ENCODE results near the gene SYPL2. TPM values are rescaled to one million over a fixed set of nuclear protein-coding genes. Genes with fewer than 3 reads are reported as not detected.

The SYPL2 gene
- total RNA-seq (2022; extraction: Qiagen RNA extraction; ENCODE audit: low read depth) = 0.07 to 0.23 TPM (median 0.13 TPM) in 5 replicates

DNA sequence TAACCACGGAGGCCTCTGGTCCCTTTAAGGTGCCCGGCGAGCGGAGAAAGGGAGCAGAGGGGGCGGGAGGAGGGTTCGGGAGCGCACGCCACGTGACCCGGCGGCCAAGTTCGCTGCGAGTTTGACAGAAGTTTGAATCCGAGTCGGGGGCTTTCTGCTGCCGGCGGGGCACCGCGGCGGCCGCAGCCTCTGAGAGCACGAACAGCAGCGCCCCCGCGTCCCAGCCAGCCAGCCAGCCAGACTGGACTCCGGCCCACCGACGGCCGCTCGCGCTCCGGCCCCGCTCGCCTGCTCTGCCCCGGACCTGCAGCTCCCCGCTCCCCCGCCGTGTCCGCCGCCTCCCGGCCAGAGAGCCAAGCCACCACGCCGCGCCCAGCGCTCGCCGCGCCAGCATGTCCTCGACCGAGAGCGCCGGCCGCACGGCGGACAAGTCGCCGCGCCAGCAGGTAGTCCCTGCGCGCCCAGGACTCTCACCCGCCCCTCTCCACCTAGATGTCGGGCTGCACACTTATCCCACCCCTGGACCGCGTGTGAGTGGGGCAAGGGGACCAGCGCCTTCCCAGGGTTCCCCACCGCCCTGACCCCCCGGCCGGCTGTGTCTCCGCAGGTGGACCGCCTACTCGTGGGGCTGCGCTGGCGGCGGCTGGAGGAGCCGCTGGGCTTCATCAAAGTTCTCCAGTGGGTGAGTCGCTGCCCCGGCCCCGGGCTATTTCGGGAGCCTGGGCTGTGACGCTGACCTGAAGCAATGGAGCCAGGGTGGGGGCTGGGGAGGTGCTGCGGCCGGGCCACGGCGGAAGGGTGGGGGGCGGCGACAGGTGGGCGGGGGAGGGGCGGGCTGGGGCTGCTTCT is at the start of gene SYPL2:
Gene SYPL2 (plus strand): TSS at position 95 of the 849 bp plus-strand sequence. CDS start 298 bp downstream, at position 393.

DNA sequence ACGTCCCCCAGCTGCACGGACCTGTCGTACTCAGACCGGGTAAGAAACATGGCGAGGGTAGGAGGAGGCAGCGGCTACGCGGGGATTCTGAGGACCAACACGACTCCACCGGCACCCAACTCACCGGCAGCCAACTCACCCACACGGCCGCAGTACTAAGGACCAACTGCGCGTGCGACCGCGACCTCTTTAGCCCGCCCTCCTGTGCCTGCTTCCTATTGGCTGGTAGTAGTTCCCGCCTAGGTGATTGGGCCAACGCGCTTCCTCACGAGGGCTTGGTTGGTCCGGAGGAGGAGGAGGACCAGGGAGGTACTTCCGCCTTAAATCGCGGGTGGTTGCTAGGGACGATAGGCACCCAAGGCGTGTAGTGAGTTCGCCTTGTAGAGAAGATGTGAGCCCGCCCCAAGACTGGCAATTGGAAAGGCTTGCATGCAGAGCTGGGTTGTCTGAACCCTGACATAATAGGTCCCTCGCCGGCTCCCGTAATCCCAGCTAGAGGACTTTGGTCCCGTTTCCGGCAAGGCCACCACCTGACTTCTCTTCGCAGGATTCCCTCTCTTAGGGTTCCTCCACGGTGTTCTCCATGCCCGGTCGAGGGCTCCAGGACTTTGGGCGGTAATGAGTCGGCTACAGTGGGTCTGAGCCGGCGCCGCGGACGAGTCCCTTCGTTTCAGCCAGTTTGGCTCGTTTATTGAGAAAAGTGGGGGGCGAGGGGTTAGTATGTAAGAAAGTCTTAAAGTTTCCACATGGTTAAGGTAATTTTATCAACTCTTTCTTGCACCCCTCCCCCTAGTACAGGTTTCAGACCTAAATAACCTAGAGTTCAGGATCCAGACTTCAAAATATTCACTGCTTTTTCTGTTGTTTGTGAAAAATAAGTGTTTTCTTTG is 39.8 kb upstream of the SYPL2 start, which contains the start of gene PSMA5:
Gene PSMA5 (minus strand): TSS at position 168 of the 890 bp plus-strand sequence. CDS start 118 bp downstream, at position 50.

DNA sequence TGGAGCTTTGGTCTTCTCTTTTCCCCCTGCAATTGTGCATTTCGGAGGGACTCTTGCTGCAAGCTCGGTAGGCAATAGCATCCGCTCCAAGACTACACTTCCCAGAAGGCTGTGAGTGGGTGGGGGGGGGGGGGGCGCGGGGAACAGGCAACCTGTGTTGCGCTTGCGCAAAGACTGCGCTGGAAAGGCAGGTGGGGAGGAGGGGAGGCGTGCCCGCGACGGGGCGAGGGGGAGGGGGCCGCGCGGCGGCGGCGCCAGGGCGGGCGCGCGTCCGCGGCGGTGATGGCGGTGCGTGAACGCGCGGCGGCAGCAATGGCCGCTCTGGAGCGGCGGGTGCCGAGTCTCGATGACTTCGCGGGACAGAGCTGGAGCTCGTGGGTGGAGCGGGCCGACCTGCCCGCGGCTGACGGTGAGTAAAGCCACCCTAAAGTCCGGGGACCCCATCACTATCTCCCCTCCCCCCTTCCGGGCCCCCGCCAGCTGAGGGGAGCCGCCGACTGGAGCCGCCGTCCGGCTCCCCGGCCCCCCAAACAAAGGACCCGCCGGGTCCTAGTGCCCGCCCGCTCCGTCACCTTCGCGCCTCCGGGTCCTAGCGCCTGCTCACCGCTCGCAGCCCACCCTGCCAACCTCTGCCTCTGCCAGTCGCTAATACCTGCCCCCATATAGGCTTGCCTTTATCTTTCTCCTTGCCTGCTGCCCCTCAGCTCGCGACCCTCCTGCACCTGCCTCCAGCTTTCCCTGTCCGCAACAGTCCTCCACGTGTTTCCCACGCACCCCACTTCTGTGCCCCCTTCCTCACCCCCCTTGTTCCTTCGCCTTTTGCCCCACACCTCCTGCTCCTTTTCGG is 17.5 kb downstream of the SYPL2 start, which contains the start of gene ATXN7L2:
Gene ATXN7L2 (plus strand): TSS at position 234 of the 847 bp plus-strand sequence. CDS start 49 bp downstream, at position 283.

DNA sequence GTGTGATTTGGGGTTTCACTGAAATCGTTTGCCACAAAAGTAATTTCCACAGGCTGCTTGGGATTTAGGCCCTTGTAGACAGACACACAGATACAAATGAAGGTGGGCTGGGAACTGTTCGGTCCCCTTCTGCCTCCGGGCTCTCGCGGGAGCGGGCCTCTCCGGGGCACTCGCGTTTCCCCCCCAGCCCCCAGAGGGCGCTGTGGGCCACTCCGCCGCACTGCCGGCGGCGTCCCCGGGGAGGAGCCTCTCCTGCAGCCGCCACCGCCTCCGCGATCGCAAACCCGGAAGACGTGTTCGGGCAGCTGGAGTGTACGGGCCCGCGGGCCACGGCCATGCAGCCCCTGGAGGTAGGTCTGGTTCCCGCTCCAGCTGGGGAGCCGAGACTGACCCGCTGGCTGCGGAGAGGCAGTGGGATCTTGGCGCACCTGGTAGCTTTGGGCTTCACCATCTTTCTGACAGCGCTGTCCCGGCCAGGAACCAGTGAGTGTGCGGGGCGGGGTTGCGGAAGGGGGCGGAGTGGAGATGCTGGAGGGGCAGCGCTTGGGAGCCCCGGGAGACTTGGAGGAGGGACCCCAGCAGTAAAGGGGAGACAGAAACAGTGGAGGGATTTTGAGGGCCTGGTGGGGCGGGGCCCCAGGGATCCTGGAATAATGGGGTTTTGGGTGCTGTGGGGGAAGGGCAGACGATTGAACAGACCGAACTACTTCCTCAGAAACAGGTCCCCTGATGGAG is 27.6 kb downstream of the SYPL2 start, which contains the start of gene CYB561D1:
Gene CYB561D1 (plus strand): TSS at position 290 of the 735 bp plus-strand sequence. CDS start 46 bp downstream, at position 336.

DNA sequence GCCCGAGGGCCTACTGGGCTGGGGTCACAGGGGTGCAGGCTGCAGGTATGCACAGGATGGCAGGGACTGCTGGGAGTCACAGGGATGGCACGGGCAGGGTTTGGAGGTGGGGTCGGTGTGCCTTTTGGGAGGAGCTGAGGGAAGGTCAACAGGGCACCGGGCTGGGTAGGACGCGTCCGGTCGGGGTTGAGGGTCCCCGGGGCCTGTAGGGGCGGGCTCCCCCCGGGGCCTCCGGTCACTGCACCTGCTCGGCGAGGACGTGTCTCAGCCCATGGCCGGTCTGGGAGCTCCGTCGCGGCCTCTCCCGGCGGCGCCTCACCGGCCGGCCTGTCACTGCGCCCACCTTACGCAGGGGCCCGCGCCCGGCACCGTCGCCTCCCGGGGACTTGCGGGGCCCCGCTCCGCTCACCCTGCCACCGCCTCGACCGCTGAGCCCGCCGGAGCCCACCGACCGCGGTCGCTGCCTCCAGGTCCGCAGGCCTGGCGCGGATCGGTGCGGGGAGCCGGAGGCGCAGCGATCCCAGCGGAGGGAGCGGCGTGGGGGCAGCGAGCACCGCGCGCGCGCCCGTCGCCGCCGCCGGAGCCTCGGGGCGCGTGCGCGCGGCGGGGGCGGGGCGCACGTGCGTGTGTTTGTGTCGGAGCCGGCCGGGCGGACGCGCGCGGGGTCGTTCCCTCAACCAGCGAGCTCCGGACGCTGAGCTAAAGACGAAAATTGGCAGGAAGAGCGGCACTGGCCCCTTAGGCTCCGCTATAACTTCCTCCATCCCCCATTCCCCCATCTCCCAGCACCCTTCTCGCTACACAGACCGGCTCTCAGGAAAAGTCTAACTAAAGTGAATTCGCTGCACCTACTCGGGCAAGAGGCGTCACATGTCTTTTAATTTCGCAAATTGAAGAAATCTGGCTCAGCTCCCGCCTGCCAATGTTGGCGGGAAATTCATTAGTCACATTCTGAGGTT is 43.1 kb downstream of the SYPL2 start, which contains the start of gene AMIGO1:
Gene AMIGO1 (minus strand): TSS at position 552 of the 959 bp plus-strand sequence. CDS start 815 bp downstream, outside the sequence.

Other genes with a start within 250 kb of the SYPL2 start
- gene CELSR2, start 217.0 kb upstream of the SYPL2 start, total RNA-seq (2022; extraction: Qiagen RNA extraction; ENCODE audit: low read depth) = 3.8 to 6.4 TPM (median 5.5 TPM) in 5 replicates
- 21.3 to 26.8 TPM (median 24.2 TPM) in 5 replicates for gene PSRC1, start 183.4 kb upstream of the SYPL2 start, total RNA-seq (2022; extraction: Qiagen RNA extraction; ENCODE audit: low read depth)
- not detected in 5 replicates for gene MYBPHL, start 159.5 kb upstream of the SYPL2 start, total RNA-seq (2022; extraction: Qiagen RNA extraction; ENCODE audit: low read depth)
- gene SORT1, start 68.6 kb upstream of the SYPL2 start, total RNA-seq (2022; extraction: Qiagen RNA extraction; ENCODE audit: low read depth) = 3.4 to 5.0 TPM (median 3.7 TPM) in 5 replicates
- 109 to 121 TPM (median 116 TPM) in 5 replicates for gene PSMA5, start 40.1 kb upstream of the SYPL2 start, total RNA-seq (2022; extraction: Qiagen RNA extraction; ENCODE audit: low read depth)
- gene ATXN7L2, start 17.4 kb downstream of the SYPL2 start, total RNA-seq (2022; extraction: Qiagen RNA extraction; ENCODE audit: low read depth) = 1.7 to 2.8 TPM (median 2.6 TPM) in 5 replicates
- gene CYB561D1, start 27.5 kb downstream of the SYPL2 start, total RNA-seq (2022; extraction: Qiagen RNA extraction; ENCODE audit: low read depth) = 3.2 to 5.0 TPM (median 4.0 TPM) in 5 replicates
- gene AMIGO1, start 43.2 kb downstream of the SYPL2 start, total RNA-seq (2022; extraction: Qiagen RNA extraction; ENCODE audit: low read depth) = 0.84 to 1.3 TPM (median 1.2 TPM) in 5 replicates
- gene GPR61, start 73.3 kb downstream of the SYPL2 start, total RNA-seq (2022; extraction: Qiagen RNA extraction; ENCODE audit: low read depth) = not detected in 5 replicates
- 4.6 to 5.5 TPM (median 4.8 TPM) in 5 replicates for gene GNAI3, start 82.1 kb downstream of the SYPL2 start, total RNA-seq (2022; extraction: Qiagen RNA extraction; ENCODE audit: low read depth)
- gene GNAT2, start 153.1 kb downstream of the SYPL2 start, total RNA-seq (2022; extraction: Qiagen RNA extraction; ENCODE audit: low read depth) = 0.06 to 0.54 TPM in 2 of 5 replicates, not detected in the others
- 25.2 to 33.1 TPM (median 31.1 TPM) in 5 replicates for gene AMPD2, start 153.3 kb downstream of the SYPL2 start, total RNA-seq (2022; extraction: Qiagen RNA extraction; ENCODE audit: low read depth)
- 7.9 to 10.1 TPM (median 9.5 TPM) in 5 replicates for gene GSTM4, start 189.6 kb downstream of the SYPL2 start, total RNA-seq (2022; extraction: Qiagen RNA extraction; ENCODE audit: low read depth)
- gene GSTM2, start 201.5 kb downstream of the SYPL2 start, total RNA-seq (2022; extraction: Qiagen RNA extraction; ENCODE audit: low read depth) = 3.2 to 5.1 TPM (median 3.4 TPM) in 5 replicates
- not detected in 5 replicates for gene GSTM1, start 221.3 kb downstream of the SYPL2 start, total RNA-seq (2022; extraction: Qiagen RNA extraction; ENCODE audit: low read depth)
- not detected in 5 replicates for gene GSTM5, start 245.7 kb downstream of the SYPL2 start, total RNA-seq (2022; extraction: Qiagen RNA extraction; ENCODE audit: low read depth)

Measured in A549 treated with CpdA at 1 μM for 4 hours (cell line).